Activated CD8-positive, alpha-beta T cell treated with anti-CD3 and anti-CD28 coated beads for 36 hours (primary cell): ENCODE measurements around the gene ZNF613. TPM values are rescaled to one million over a fixed set of nuclear protein-coding genes. Genes with fewer than 3 reads are reported as not detected.
A peak's percentile ranks its signal among the peaks of the same experiment; 100 is the strongest.
"Not testable (repeated sequence)": the region's sequence is repeated elsewhere in the genome, so short reads cannot be mapped to it uniquely, and the experiment has no call there.

Experiments used
- ATAC-seq: fragments of 200-7000 bp; cut with Tn5 transposase; one replicate; pipeline ENCODE4 v1.10.0; 2021; ENCODE audit warnings: mild to moderate bottlenecking, moderate library complexity
- CTCF ChIA-PET: fragments of 350-600 bp; sonication (Branson Sonifier 250); formaldehyde crosslinking; loops from one replicate; lab custom pipeline; 2021; ENCODE audit warnings: antibody characterized with exemption; lab: Charles Lee
- POLR2A ChIA-PET: fragments of 350-600 bp; sonication (Branson Sonifier 250); formaldehyde crosslinking; loops from one replicate; lab custom pipeline; 2021; ENCODE audit warnings: antibody characterized with exemption; lab: Charles Lee
- DNase-seq: peaks from one replicate; pipeline ENCODE4 v3.0.0-alpha.2; 2020
- H3K27ac Mint-ChIP-seq: one replicate; pipeline ENCODE4 v1.8.0; 2021; ENCODE audit warnings: mild to moderate bottlenecking, mixed read lengths
- H3K27me3 Mint-ChIP-seq: one replicate; pipeline ENCODE4 v1.8.0; 2021; ENCODE audit warnings: mixed read lengths
- H3K36me3 Mint-ChIP-seq: one replicate; pipeline ENCODE4 v1.8.0; 2021; ENCODE audit warnings: low read depth, mixed read lengths
- H3K4me1 Mint-ChIP-seq: one replicate; pipeline ENCODE4 v1.8.0; 2021; ENCODE audit warnings: low read depth, mixed read lengths
- H3K4me3 Mint-ChIP-seq: one replicate; pipeline ENCODE4 v1.8.0; 2021; ENCODE audit warnings: mild to moderate bottlenecking, moderate library complexity, mixed read lengths
- H3K9me3 Mint-ChIP-seq: one replicate; pipeline ENCODE4 v1.8.0; 2021; ENCODE audit warnings: mixed read lengths
- CTCF ChIP-seq: fragments of 200-600 bp; IDR thresholded peaks from one replicate; pipeline ENCODE4 v1.8.0; 2022; ENCODE audit warnings: antibody characterized with exemption, mild to moderate bottlenecking
- intact Hi-C: fragments of 100-400 bp; cut with micrococcal nuclease; formaldehyde crosslinking; loops from one replicate; pipeline ENCODE4 v1.10.0; 2022
- total RNA-seq, 2 experiments: library from RNA; stranded (reverse); gene quantifications; one replicate each; pipeline ENCODE4 v1.2.3, GENCODE V29; 2021

ZNF613 gene
- total RNA-seq, 2 experiments from 2014 or later = 3.2 to 3.5 TPM

- Mint-ChIP-seq H3K27me3 (peaks cover 22% of the 10 kb centered on the region), H3K4me1 (peaks cover 18% of the 10 kb centered on the region), H3K9me3 (peaks cover 68% of the 10 kb centered on the region), H3K4me3 (peak within 1 kb of the TSS; percentile 98), H3K36me3 (peaks cover 81% of the 10 kb centered on the region), H3K27ac (peak within 1 kb of the TSS; percentile 99)
- peak; percentile 92 for ATAC-seq
- peak; percentile 88 for DNase-seq
- intact Hi-C loops = no loop called here
- POLR2A ChIA-PET = no interaction called here
- TF ChIP-seq CTCF = no peak
- CTCF ChIA-PET = no interaction called here
Observed at GRCh38 chr19:51904331-51905165, 22.7 kb upstream of the ZNF613 start, which contains the start of gene ZNF649. ZNF649 (minus strand) TSS chr19:51905017; CDS start chr19:51900107, 4,910 bp downstream.

- ChIA-PET POLR2A (no interaction called here), CTCF (no interaction called here)
- peak overlapping the region; percentile 99 for H3K27ac Mint-ChIP-seq
- H3K36me3 Mint-ChIP-seq = peaks cover 78% of the 10 kb centered on the region
- H3K9me3 Mint-ChIP-seq = peaks cover 66% of the 10 kb centered on the region
- peaks cover 24% of the 10 kb centered on the region for H3K27me3 Mint-ChIP-seq
- TF ChIP-seq CTCF = no peak
- intact Hi-C loops = no loop called here
- peak; percentile 1 for ATAC-seq
- H3K4me3 Mint-ChIP-seq = peak overlapping the region; percentile 98
- peaks cover 18% of the 10 kb centered on the region for H3K4me1 Mint-ChIP-seq
- DNase-seq = no peak
Observed at GRCh38 chr19:51905206-51905605, 22.1 kb upstream of the ZNF613 start.

- DNase-seq, intact Hi-C loops, ATAC-seq, POLR2A ChIA-PET, CTCF ChIA-PET, H3K27ac Mint-ChIP-seq, H3K4me3 Mint-ChIP-seq: not testable (repeated sequence)
- Mint-ChIP-seq H3K9me3 (peaks cover 62% of the 10 kb centered on the region), H3K36me3 (peaks cover 77% of the 10 kb centered on the region), H3K27me3 (peaks cover 24% of the 10 kb centered on the region), H3K4me1 (peaks cover 18% of the 10 kb centered on the region)
Observed at GRCh38 chr19:51905639-51906038, 21.6 kb upstream of the ZNF613 start.

- CTCF ChIA-PET, POLR2A ChIA-PET, ATAC-seq, DNase-seq, H3K4me3 Mint-ChIP-seq, H3K27ac Mint-ChIP-seq, intact Hi-C loops: not testable (repeated sequence)
- peaks cover 72% of the 10 kb centered on the region for H3K36me3 Mint-ChIP-seq
- H3K9me3 Mint-ChIP-seq = peaks cover 59% of the 10 kb centered on the region
- H3K4me1 Mint-ChIP-seq = peaks cover 18% of the 10 kb centered on the region
- peaks cover 24% of the 10 kb centered on the region for H3K27me3 Mint-ChIP-seq
Observed at GRCh38 chr19:51906108-51906507, 21.2 kb upstream of the ZNF613 start.

GRCh38 chr19:51907981-51908380 lies 19.3 kb upstream of the ZNF613 start:
- DNase-seq, ATAC-seq, H3K27ac Mint-ChIP-seq, H3K4me3 Mint-ChIP-seq, CTCF ChIA-PET, POLR2A ChIA-PET, intact Hi-C loops: not testable (repeated sequence)
- peaks cover 57% of the 10 kb centered on the region for H3K9me3 Mint-ChIP-seq
- peaks cover 24% of the 10 kb centered on the region for H3K27me3 Mint-ChIP-seq
- H3K4me1 Mint-ChIP-seq = peaks cover 12% of the 10 kb centered on the region
- H3K36me3 Mint-ChIP-seq = peaks cover 53% of the 10 kb centered on the region

- intact Hi-C loops = no loop called here
- H3K36me3 Mint-ChIP-seq = peaks cover 25% of the 10 kb centered on the region
- H3K27ac Mint-ChIP-seq = no peak overlapping the region
- no peaks in the 10 kb centered on the region for H3K27me3 Mint-ChIP-seq
- TF ChIP-seq CTCF = no peak
- DNase-seq (no peak), ATAC-seq (no peak)
- H3K4me1 Mint-ChIP-seq = no peaks in the 10 kb centered on the region
- ChIA-PET CTCF (no interaction called here), POLR2A (no interaction called here)
- H3K4me3 Mint-ChIP-seq = no peak overlapping the region
- peaks cover 66% of the 10 kb centered on the region for H3K9me3 Mint-ChIP-seq
Observed at GRCh38 chr19:51915324-51915867, 11.9 kb upstream of the ZNF613 start.
